Activated T-helper 2 cell treated with anti-CD3 and anti-CD28 coated beads, Interferon-gamma antibody, Interleukin-2, Interleukin-4, amounts not matched to agents 10 μg/mL and 5 μg/mL and 100 μg/mL, durations not matched to agents 14 hours and 24 hours and 36 hours (primary cell): ENCODE measurements around the gene TXNDC8. TPM values are rescaled to one million over a fixed set of nuclear protein-coding genes. Genes with fewer than 3 reads are reported as not detected.
"Not testable (repeated sequence)": the region's sequence is repeated elsewhere in the genome, so short reads cannot be mapped to it uniquely, and the experiment has no call there.

Experiments used
- DNase-seq: peaks from one replicate; pipeline ENCODE4 v3.0.0; 2021; ENCODE audit warnings: low spot score
- H3K27ac Mint-ChIP-seq: one replicate; pipeline ENCODE4 v1.8.0; 2021; ENCODE audit warnings: mixed read lengths
- H3K27me3 Mint-ChIP-seq: one replicate; pipeline ENCODE4 v1.8.0; 2021; ENCODE audit warnings: low read depth, mixed read lengths
- H3K36me3 Mint-ChIP-seq: one replicate; pipeline ENCODE4 v1.8.0; 2021; ENCODE audit warnings: low read depth, mixed read lengths
- H3K4me1 Mint-ChIP-seq: one replicate; pipeline ENCODE4 v1.8.0; 2021; ENCODE audit warnings: low read depth, mixed read lengths
- H3K4me3 Mint-ChIP-seq: one replicate; pipeline ENCODE4 v1.8.0; 2021; ENCODE audit warnings: low read depth, mild to moderate bottlenecking, moderate library complexity, mixed read lengths
- H3K9me3 Mint-ChIP-seq: one replicate; pipeline ENCODE4 v1.8.0; 2021; ENCODE audit warnings: mixed read lengths
- intact Hi-C: fragments of 100-400 bp; cut with micrococcal nuclease; formaldehyde crosslinking; loops from one replicate; pipeline ENCODE4 v1.15.1; 2023
- total RNA-seq: library from RNA; stranded (reverse); gene quantifications from 2 replicates; pipeline ENCODE4 v1.2.3, GENCODE V29; 2022

TXNDC8 gene
- total RNA-seq = not detected in 2 replicates

DNA sequence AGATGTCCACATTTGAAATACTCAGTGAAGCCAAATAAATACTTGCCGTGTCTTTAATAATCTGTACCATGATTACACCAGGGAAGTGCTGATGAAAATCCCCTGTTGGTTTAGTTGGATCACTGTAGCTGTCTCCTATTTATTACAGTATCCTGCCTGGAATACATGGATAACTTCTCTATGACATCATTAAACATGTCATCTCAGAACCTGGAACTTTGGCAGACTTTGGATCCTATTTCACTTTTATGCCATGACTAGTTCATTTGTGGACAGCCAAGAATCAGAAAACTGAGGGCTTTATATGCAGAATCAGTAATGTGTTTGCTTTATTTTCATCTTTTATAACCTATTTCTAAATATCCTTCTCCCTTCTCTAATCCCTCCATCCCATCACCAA, at the start of gene TXNDC8:
TSS of gene TXNDC8 (minus strand) at position 137 of the 400 bp plus-strand sequence.
- H3K36me3 Mint-ChIP-seq = no peaks in the 10 kb centered on the region
- no peak within 1 kb of the TSS for H3K27ac Mint-ChIP-seq
- intact Hi-C loops = no loop called here

DNA sequence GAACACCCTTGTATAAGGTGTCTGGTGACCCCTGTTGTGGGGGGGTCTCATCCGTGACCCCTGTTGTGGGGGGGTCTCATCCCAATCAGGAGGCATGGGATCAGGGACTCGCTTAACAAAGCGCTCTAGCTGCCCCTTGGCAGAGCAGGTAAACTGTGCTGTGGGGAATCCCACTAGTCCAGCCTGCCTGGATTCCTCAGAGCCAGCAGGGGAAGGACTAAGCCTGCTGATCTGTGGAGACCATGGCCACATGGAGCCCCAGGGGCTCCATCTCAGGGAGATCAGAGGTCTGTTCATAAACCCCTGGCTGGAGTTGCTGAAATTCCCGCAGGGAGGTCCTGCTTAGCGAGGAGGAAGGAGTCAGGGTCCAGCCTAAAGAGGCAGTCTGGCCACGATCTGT, 45.8 kb upstream of the TXNDC8 start:
- no peaks in the 10 kb centered on the region for H3K36me3 Mint-ChIP-seq
- no peak overlapping the region for H3K27ac Mint-ChIP-seq
- H3K4me3 Mint-ChIP-seq = no peak overlapping the region
- intact Hi-C loops = no loop called here
- H3K27me3 Mint-ChIP-seq = peaks cover 6% of the 10 kb centered on the region
- H3K9me3 Mint-ChIP-seq = no peaks in the 10 kb centered on the region
- no peak for DNase-seq
- no peaks in the 10 kb centered on the region for H3K4me1 Mint-ChIP-seq

More for the DNA sequence above, at the start of gene TXNDC8:
- Mint-ChIP-seq H3K9me3 (no peaks in the 10 kb centered on the region), H3K4me3 (no peak within 1 kb of the TSS), H3K4me1 (peaks cover 9% of the 10 kb centered on the region), H3K27me3 (peaks cover 4% of the 10 kb centered on the region)
- DNase-seq = no peak

DNA sequence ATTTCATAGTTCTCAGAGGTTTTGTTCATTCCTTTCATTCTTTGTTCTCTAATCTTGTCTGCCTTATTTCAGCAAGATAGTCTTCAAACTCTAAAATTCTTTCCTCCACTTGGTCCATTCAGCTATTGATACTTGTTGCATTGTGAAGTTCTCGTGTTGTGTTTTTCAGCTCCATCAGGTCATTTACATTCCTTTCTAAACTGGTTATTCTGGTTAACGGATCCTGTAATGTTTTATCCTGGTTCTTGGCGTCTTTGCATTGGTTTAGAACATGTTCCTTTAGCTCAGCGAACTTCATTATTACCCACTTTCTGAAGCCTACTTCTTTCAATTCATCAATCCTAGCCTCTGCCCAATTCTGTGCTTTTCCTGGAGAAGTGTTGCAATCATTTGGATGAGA, 45.1 kb upstream of the TXNDC8 start:
- H3K4me3 Mint-ChIP-seq = no peak overlapping the region
- H3K27me3 Mint-ChIP-seq = peaks cover 6% of the 10 kb centered on the region
- H3K27ac Mint-ChIP-seq = no peak overlapping the region
- intact Hi-C loops = no loop called here
- no peak for DNase-seq
- no peaks in the 10 kb centered on the region for H3K36me3 Mint-ChIP-seq
- no peaks in the 10 kb centered on the region for H3K4me1 Mint-ChIP-seq
- no peaks in the 10 kb centered on the region for H3K9me3 Mint-ChIP-seq

DNA sequence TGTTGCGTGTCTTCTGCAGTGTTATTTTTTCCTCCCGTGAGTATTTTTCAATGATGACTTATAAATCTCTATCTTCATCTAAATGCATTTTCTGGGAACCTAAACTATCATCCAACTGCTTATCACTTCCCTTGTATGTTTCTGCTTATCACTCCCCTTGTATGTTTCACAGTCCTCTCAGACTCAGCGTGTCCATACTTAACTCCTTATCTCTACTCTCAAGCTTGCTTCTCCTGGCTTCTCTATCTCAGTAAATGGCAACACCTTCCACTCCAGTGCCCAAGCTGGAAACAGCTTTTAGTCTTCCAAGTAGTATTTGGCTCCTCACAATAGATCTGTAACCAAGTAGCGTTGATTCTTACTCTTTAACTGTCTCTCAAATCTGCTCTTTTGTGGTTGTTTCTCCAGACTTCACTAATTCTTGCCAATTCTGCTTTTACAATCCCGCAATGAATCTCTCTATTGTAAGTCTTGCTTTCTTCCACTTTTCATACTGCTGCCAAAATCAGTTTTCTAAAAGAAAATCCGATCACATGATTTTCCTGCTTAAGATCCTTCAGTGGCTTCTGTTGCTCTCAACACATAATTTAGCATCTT, 33.8 kb upstream of the TXNDC8 start:
- intact Hi-C loops = no loop called here
- DNase-seq = no peak
- Mint-ChIP-seq H3K27ac (no peak overlapping the region), H3K36me3 (no peaks in the 10 kb centered on the region), H3K4me3 (no peak overlapping the region), H3K9me3 (no peaks in the 10 kb centered on the region), H3K27me3 (no peaks in the 10 kb centered on the region), H3K4me1 (no peaks in the 10 kb centered on the region)

DNA sequence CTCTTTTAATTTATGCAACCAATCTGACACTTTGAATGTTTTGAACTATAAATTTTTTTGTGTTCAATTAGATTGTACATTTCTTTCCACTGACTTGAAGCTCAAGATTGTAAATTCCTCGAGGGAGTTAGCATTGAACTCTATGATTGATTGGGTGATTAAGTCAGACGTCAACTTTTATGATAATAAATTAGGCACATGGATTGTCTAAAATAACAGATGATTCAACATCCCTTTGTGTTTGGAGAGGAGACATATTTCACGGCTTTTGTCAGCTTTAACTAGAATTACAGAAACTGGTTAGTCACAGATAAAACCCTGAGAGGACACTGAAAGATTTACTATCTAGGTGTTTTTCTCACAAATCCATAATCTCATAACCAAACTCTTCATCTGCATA, 32.7 kb upstream of the TXNDC8 start:
- H3K4me3 Mint-ChIP-seq = no peak overlapping the region
- no peaks in the 10 kb centered on the region for H3K4me1 Mint-ChIP-seq
- no peaks in the 10 kb centered on the region for H3K27me3 Mint-ChIP-seq
- H3K36me3 Mint-ChIP-seq = no peaks in the 10 kb centered on the region
- DNase-seq = no peak
- intact Hi-C loops = no loop called here
- no peaks in the 10 kb centered on the region for H3K9me3 Mint-ChIP-seq
- H3K27ac Mint-ChIP-seq = no peak overlapping the region

DNA sequence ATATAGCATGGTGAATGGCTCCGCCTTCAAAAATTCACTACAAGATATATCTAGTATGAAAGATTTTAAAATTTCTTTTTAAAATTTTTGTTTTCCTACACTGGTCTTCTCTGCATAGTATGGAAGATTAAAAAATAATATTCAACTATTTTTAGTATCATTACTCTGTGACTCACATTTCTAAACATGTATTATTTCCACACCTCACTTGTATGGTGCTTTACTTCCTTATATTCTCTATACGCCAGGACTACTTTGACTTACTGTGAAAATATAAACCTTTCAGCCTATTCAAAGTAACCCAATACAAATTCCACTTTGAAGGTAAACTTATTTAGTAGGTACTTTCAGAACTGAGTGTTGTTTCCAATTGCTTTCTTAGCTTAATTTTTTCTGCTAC, 26.8 kb upstream of the TXNDC8 start:
- Mint-ChIP-seq H3K4me1 (no peaks in the 10 kb centered on the region), H3K36me3 (no peaks in the 10 kb centered on the region), H3K9me3 (no peaks in the 10 kb centered on the region), H3K4me3 (no peak overlapping the region), H3K27me3 (peaks cover 3% of the 10 kb centered on the region), H3K27ac (no peak overlapping the region)
- no peak for DNase-seq
- intact Hi-C loops = no loop called here

DNA sequence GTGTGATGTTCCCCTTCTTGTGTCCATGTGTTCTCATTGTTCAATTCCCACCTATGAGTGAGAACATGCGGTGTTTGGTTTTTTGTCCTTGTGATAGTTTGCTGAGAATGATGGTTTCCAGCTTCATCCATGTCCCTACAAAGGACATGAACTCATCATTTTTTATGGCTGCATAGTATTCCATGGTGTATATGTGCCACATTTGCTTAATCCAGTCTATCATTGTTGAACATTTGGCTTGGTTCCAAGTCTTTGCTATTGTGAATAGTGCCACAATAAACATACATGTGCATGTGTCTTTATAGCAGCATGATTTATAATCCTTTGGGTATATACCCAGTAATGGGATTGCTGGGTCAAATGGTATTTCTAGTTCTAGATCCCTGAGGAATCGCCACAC, 21.3 kb upstream of the TXNDC8 start:
- H3K9me3 Mint-ChIP-seq, H3K4me1 Mint-ChIP-seq, H3K27ac Mint-ChIP-seq, H3K27me3 Mint-ChIP-seq, intact Hi-C loops, DNase-seq, H3K4me3 Mint-ChIP-seq, H3K36me3 Mint-ChIP-seq: not testable (repeated sequence)

DNA sequence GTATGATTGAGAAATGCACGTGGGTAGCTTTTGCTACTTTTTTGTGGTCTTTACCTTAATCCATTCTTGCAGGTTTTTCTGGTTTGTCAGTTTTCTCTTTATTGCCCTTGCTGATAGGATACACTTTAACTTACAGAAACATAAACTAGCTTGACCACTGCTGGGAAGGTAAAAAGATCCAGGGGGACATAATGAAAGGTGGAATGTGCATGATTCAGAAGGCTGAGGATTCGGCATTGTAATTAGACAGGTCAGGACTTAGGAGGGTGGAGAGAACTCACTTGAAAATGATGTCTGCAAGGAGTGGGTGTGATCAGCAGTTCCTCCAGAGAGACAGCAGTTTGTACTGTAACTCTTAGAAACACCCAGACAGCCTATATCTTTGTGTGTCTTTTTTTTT, 19.8 kb upstream of the TXNDC8 start:
- no peaks in the 10 kb centered on the region for H3K36me3 Mint-ChIP-seq
- DNase-seq = no peak
- intact Hi-C loops = no loop called here
- H3K27ac Mint-ChIP-seq = no peak overlapping the region
- H3K4me3 Mint-ChIP-seq = no peak overlapping the region
- no peaks in the 10 kb centered on the region for H3K27me3 Mint-ChIP-seq
- no peaks in the 10 kb centered on the region for H3K9me3 Mint-ChIP-seq
- H3K4me1 Mint-ChIP-seq = no peaks in the 10 kb centered on the region

DNA sequence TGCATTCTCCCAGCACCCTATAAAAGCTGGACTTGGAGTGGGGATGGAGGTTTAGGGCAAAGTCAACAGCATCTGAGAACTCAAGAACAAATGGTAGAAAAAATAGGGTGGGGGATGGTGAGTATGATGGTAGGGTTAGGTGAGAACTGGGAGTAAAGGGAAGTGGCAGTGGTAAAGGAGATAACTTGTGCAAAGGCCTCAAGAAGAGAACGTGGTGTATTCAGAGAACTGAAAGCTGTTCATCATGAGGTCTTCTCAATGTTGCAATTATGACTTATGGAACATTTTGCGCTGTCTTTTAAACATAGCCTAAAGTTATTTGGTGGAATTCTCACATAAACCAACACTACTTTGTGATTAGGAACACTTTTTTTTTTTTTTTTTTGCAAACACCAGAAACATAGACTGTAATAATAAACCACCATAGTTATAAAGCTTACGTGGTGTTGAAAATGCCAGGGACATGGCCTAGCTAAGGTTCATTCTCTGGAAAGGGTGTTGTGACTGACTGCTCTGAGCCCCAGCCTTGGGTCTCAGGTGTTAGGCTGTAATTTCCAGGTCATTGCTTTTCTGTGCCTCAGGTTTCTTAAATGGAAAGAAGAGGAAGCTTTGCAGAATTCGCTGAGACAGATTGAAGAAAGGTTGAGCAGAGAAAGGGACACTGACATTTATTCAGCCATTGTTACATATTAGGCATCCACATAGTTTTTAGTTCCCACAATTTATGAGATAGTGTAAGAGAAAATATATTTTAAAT, 19.2 kb upstream of the TXNDC8 start:
- Mint-ChIP-seq H3K27me3 (no peaks in the 10 kb centered on the region), H3K27ac (no peak overlapping the region)
- intact Hi-C loops = no loop called here

DNA sequence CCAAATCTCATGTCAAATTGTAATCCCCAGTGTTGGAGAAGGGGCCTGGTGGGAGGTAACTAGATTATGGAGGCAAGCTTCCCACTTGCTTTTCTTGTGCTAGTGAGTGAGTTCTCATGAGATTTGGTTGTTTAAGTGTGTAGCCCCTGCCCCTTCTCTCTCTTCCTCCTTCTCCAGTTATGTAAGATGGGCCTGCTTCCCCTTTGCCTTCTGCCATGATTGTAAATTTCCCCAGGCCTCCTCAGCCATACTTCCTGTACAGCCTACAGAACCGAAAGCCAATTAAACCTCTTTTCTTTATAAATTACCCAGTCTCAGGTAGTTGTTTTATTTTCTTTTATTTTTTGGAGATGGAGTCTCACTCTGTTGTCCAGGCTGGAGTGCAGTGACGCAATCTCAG, 18.2 kb upstream of the TXNDC8 start:
- Mint-ChIP-seq H3K27me3 (no peaks in the 10 kb centered on the region), H3K9me3 (no peaks in the 10 kb centered on the region), H3K4me1 (peaks cover 3% of the 10 kb centered on the region), H3K27ac (no peak overlapping the region), H3K4me3 (no peak overlapping the region), H3K36me3 (no peaks in the 10 kb centered on the region)
- DNase-seq = no peak
- intact Hi-C loops = no loop called here

More for the DNA sequence above, 19.2 kb upstream of the TXNDC8 start:
- Mint-ChIP-seq H3K4me3 (no peak overlapping the region), H3K9me3 (no peaks in the 10 kb centered on the region), H3K4me1 (no peaks in the 10 kb centered on the region), H3K36me3 (no peaks in the 10 kb centered on the region)
- no peak for DNase-seq

DNA sequence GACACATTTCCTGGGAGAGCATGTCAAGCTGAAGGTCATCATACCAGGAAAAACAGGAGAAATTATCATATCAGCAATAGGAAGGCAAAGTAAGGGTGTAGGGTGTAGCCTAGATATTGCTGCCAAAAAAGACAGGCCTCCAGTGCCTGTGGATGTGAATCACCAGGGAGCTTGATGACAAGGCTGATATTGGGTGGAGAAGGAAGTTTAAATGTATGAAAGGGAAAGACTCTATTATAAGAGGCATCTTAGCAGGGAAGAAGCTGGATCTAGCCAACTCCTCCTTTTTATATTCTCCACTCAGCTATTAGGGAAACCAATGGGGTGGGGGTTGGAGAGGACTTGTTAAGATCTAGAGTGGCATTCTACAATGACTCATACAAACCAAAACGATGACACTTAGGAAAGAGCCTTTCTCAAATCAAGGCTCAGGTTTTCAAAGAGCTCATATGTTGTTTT, 13.4 kb upstream of the TXNDC8 start:
- Mint-ChIP-seq H3K27me3 (peaks cover 4% of the 10 kb centered on the region), H3K4me1 (peaks cover 5% of the 10 kb centered on the region), H3K27ac (no peak overlapping the region), H3K4me3 (no peak overlapping the region), H3K36me3 (no peaks in the 10 kb centered on the region), H3K9me3 (no peaks in the 10 kb centered on the region)
- DNase-seq = no peak
- intact Hi-C loops = loop anchor here (1.0 kb wide), 1 partner anchor 16 kb away; no protein-coding TSS in a partner anchor

DNA sequence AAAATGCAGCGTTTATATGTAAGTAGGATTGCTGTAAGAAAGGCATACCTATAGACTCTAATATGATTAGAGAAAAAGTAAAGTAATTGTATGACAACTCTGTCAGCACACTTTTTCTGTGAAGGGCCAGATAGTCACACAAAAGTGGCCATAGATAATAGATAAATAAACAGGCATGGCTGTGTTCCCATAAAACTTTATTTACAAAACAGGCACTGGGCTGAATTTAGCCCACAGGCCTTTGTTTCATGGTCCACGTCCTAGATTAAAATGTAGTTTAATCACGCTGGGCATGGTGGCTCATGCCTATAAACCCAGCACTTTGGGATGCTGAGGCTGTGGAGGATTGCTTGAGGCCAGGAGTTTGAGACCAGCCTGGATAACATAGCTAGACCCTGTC, 8.7 kb upstream of the TXNDC8 start:
- Mint-ChIP-seq H3K4me3 (no peak overlapping the region), H3K27me3 (peaks cover 7% of the 10 kb centered on the region), H3K27ac (no peak overlapping the region), H3K36me3 (no peaks in the 10 kb centered on the region), H3K9me3 (no peaks in the 10 kb centered on the region), H3K4me1 (peaks cover 5% of the 10 kb centered on the region)
- intact Hi-C loops = no loop called here
- no peak for DNase-seq

DNA sequence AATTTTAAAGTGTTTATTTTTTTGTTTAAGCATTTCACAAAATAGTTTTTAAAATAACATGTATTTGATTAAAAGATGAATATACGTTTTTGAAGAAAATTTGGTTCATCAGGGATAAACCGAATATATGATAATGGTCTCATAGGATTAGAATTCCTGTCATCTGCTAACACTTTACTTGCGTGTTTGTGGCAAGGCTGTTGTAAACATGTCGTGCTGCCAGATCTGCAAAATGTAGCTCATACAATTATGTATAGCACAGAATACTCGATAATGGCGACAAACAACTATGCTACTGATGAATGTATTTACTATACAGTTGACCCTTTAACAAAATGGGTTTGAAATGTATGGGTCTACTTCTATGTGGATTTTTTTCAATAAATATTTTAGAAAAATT, 7.2 kb upstream of the TXNDC8 start:
- intact Hi-C loops = no loop called here
- no peak overlapping the region for H3K4me3 Mint-ChIP-seq

More for the DNA sequence above, 7.2 kb upstream of the TXNDC8 start:
- Mint-ChIP-seq H3K27me3 (peaks cover 9% of the 10 kb centered on the region), H3K4me1 (no peaks in the 10 kb centered on the region), H3K9me3 (no peaks in the 10 kb centered on the region), H3K36me3 (no peaks in the 10 kb centered on the region), H3K27ac (no peak overlapping the region)
- DNase-seq = no peak
